ENCODE measurements around the gene VPS8.
A peak's percentile ranks its signal among the peaks of the same experiment; 100 is the strongest.
"Not testable (repeated sequence)": the region's sequence is repeated elsewhere in the genome, so short reads cannot be mapped to it uniquely, and the experiment has no call there.

The VPS8 gene

GRCh38 chr3:184932777-184933176 is 120.8 kb downstream of the VPS8 start:
- no peak for DNase-seq

DNA sequence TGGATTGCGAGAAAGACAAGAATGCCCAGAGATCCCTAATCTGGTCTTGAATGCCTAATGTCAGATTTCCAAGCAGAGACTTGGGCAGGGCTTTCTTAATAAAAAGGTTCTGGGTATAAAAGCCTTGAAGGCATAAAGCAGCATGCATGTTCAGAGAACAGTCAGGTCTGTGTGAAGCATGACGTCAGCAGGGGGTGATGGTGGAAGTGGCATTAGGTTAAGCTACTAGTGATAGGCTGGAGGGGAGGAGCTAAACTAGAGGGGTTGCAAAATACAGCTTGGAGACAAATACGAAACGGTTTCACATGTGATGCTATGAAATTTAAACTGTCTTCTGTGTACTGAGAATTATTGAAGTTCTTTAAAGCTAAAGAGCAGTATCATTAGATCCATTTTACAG is 125.6 kb downstream of the VPS8 start:
- no peak for DNase-seq

GRCh38 chr3:184941408-184941807 is 129.4 kb downstream of the VPS8 start:
- no peak for DNase-seq

- DNase-seq, result no peak
Measured at GRCh38 chr3:184942735-184943134, 130.8 kb downstream of the VPS8 start.

DNA sequence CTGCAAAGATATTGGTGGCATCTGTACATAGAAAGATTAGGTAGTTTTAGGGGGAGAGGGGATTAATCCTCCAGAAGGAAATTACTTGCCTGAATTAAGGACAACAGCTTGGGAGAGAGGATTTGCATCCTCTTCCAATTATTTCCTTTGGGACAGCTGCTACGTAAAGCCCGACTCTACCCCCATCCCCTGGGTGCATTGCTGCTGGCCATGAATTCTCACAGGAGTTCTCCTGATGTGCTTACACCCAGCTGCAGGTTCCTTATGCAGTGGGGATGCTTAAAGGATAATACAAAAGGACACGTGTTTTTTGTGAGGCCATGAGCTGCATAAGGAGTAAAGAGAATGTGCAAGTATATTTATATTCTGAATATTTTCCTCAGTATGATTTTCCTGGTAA is 132.3 kb downstream of the VPS8 start:
- peak; percentile 87 for DNase-seq

GRCh38 chr3:184945886-184946625 is 134.1 kb downstream of the VPS8 start:
- DNase-seq, result no peak

- no peak for DNase-seq
Measured at GRCh38 chr3:184946917-184947316, 135.0 kb downstream of the VPS8 start.

DNA sequence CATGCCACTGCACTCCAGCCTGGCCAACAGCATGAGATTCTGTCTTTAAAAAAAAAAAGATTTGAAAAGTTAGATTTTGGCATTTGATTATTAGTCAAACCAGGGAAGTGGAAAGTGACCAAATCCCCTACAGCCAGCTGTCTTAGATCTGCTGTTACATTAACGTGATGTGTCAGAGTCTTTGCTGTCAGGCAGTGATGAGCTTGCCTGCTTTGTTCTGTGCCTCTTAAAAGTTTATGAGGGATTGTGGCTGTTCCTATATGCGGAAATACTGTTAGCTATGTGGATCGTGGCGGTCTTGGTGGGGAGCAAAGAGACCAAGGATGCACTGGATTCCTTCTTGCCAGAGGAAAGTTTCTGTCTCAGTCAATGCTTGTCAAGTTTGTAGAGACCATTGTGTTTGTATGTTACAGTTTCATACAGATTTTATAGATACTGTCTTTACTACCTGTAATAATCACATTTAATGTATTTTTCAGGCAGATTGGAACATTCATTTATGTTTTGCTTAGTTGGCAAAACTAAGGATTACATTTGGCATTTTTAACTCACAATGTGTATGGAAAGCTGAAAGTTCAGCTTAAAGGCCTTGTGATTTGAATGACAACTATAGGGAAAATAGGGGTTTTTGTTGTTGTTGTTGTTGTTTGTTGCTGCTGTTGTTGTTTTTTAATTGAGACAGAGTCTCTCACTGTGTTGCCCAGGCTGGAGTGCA is 137.4 kb downstream of the VPS8 start:
- DNase-seq, result no peak

GRCh38 chr3:184950816-184951215 is 138.8 kb downstream of the VPS8 start:
- DNase-seq, result not testable (repeated sequence)

DNA sequence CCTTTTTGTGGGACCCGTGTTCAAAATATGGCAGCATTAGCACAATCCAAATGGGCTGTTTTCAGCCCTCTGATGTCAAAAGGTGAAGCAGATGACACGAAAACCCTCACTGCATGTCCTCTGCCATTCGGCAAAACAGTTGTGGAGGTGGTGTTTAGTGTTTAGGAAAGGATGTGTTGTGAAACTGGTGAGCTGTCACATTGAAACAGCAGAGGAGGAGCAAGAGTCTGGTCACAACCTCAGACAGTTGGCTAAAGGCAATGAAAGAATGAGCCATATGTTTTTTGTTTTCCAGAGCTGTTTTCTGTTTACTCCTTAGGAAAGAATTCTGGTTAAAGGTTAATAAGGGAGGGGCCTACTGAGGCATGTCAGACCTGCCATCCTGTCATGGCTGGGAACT is 140.7 kb downstream of the VPS8 start:
- DNase-seq, result peak; percentile 35

DNA sequence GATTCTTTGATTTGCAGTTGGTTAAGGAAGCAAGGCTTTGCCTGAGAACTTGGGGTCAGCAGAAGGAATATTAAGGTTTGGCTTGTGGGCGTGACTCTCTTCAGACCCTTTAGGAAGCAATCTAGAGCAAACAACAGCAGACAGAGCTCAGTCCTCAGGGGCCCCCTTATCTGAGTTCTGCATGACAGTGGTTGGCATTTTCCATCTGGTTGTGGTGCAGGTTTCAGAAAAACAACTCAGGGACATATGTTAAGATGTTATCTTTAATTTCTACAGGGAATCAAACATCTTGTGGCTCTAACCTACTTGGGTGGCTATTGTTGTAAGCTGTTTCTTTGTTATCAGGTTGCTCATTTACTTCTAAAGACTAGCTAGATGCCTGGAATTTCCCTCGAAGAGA is 141.4 kb downstream of the VPS8 start:
- DNase-seq, result peak; percentile 82

DNA sequence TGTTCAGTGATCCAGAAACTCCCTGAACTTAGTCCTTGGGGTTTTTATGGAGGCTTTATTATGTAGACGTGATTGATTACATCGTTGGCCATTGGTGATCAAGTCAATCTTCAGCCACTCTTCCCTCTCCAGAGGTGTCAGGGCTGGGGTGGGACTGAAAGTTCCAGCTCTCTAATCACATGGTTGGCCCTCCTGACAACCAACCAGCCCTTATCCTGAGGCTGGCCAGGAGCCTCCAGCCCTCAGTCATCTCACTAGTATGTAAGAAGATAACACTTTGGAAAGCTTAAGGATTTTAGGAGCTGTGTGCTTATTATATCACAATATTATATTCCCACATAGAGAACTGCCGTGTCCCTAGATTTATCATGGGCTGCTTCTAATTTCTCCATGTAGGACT is 142.3 kb downstream of the VPS8 start:
- DNase-seq, result no peak

DNA sequence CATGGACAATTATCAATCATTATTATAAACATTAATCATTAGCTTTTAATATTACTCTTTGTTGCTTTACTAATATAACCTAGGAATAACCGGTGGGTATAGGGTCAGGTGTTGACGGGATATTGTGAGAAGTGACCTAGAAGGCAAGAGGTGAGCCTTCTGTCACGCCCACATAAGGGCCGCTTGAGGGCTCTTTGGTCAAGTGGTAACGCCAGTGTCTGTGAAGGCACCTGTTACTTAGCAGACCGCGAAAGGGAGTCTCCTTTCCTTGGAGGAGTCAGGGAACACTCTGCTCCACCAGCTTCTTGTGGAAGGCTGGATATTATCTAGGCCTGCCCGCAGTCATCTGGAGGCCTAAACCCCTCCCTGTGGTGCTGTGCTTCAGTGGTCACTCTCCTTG is 142.9 kb downstream of the VPS8 start:
- DNase-seq, result not testable (repeated sequence)

DNA sequence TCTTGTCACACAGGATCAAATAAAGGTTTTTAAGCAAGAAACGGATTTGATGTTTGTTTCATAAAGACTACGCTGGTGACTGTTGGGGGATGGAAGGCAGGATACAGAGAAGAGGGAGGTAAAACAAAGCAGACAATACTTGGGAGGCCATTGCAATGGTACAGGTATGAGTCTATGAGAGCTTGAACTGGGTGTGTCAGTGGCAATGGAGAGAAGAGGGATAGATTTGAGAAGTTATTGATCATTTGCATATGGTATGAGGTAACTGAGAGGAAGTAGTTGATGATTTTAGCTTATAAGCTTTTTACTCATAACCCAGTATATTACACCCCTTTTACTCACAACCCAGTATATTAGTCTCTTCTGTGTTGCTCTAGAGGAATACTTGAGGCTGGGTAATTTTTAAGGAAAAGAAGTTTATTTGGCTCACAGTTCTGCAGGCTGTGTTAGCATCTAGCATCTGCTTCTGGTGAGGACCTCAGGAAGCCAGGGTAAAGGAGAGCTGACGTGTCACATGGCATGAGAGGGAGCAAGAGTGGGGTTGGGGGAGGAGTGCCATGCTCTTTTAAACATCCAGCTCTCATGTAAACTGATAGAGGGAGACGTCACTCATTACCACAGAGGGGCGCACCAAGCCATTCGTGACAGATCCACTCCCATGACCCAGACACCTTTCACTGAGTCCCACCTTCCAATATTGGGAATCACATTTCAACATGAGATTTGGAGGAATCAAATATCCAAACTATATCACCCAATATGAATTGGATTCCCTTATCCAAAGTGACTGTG is 153.9 kb downstream of the VPS8 start:
- DNase-seq, result no peak

DNA sequence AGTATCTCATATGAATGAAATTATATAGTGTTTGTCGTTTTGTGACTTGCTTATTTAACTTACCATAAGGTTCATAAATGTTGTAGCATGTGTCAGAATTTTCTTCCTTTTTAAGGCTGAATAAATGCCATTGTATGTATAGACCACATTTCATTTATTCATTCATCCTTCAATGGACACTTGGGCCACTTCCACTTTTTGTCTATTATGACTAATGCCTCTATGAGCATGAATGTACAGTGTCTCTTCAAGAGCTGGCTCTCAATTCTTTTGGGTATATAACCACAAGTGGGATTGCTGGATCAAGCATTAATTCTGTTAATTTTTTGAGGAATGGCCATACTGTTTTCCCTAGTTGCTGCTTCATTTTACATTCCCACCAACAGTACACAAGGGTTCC is 156.1 kb downstream of the VPS8 start:
- DNase-seq, result no peak

DNA sequence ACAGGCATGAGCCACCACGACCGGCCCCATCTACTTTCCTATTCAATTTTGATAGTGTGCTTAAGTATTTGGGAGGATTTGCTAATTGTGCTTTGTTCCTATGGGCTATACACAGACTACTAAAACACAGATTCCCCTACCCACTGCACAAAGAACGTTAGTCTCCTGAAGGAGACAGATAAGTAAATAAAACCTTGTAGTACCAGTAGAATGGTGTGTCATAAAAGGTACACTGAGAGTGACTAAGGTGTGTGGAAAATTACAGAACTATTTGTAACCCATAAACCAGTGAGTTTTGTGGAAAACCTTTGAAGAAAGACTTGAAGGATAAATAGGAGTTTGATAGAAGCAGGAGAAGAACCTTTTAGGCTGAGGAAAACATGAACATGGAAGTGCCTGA is 158.2 kb downstream of the VPS8 start:
- DNase-seq, result no peak

GRCh38 chr3:184977796-184978195 is 165.8 kb downstream of the VPS8 start:
- DNase-seq, result peak; percentile 23

- DNase-seq, result no peak
Measured at GRCh38 chr3:184981071-184981470, 169.1 kb downstream of the VPS8 start.

DNA sequence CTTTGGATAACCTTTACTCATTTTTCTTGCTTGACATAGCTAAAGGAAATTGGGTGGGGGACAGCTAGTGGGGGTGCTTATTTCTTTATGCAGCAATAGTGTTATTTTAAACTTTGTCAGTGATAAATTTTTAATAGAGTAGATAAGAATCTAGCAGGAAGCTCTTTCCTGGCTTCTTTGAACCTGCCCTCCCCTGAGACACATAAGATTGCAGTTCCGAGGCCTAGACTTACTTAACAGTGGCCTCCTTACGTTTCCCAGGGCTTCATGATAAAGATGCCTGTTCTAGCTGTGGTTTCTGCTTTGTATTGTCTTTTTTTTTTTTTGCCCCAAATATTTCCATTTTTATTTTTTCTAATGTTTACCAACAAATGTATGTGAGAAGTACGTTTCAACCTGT is 170.1 kb downstream of the VPS8 start:
- DNase-seq, result no peak

- DNase-seq, result no peak
Measured at GRCh38 chr3:184985586-184985985, 173.6 kb downstream of the VPS8 start.

DNA sequence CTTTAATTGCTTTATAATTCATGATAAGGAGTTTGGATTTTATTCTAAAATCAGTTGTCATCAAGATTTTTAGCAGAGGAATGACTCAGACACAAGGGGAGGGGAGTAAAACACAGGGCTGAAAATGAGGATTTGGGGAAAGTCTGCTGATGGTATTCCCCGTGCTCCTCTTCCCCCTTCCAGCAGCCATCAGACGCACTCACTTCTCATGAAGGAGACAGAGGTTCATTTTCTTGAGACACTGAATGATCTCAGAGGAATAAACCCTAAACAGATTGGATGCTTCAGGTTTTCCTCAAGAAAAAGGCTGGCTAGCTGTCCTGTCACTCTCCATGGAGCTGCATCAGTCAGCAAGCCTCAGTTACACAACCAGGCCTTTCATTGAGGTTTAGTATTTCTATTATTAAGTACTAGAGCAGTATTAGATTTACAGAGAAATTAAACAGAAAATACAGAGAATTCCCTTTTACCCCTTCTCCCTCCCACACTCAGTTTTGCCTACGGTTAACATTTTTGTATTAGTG is 174.5 kb downstream of the VPS8 start:
- no peak for DNase-seq

GRCh38 chr3:184993394-184993793 is 181.4 kb downstream of the VPS8 start:
- DNase-seq, result no peak

- DNase-seq, result not testable (repeated sequence)
Measured at GRCh38 chr3:185003876-185004275, 191.9 kb downstream of the VPS8 start.

DNA sequence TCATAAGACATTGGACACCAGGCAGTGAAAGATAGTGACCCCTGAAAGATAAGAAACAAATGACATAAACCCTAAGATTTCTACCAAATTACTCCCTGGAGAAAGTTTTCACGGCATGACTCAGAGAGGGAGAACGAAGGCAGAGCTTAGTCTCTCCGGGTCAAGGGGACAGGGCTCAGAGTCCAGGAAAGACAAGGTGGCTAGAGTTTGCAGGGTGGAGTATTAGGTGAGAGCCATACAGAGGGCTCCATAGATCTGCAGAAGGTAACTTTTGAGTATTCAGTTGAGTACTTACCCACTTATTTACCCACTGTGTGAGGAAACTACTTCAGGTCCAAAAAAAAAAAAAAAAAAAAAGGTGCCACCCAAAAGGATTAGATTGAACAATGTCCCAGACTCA is 197.7 kb downstream of the VPS8 start:
- no peak for DNase-seq

All from NCI-H2171 (cell line).